Measurements from ENCODE around the gene PHPT1. TPM values are rescaled to one million over a fixed set of nuclear protein-coding genes. Genes with fewer than 3 reads are reported as not detected.

Gene PHPT1
- total and polyA plus RNA-seq, 2 donors (not counting 1 experiment from before 2014, with no cell fraction given) = 99.6 to 190 TPM

DNA sequence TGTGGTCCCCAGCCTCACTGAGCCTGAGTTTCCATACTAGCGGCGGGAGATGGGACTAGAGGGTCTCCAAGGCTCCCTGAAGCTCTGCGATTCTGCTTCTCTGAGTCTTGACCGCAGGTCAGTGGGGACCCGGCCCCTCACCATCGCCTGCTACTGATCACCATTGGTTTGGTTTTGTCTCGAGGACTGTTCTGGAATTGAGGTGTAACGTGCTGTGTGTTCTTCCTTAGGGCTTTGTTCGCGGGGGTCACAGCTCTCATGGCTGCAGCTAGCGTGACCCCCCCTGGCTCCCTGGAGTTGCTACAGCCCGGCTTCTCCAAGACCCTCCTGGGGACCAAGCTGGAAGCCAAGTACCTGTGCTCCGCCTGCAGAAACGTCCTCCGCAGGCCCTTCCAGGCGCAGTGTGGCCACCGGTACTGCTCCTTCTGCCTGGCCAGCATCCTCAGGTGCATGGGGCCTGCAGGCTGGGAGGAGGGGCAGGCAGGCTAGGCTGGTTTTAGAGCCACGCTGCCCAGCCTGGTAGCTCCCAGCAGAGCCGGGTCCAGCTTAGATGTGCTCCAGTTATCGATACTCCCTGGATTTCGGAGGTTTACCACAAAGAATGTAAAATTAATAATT, 49.4 kb downstream of the PHPT1 start:
- no peak for DNase-seq (ENCODE audit: low read depth in 2 of 2)
- peaks cover 14% of the 10 kb centered on the region for H3K4me1 ChIP-seq (ENCODE audit: control insufficient read depth, extremely low read depth, insufficient read depth, low read length)
- no peak overlapping the region for H3K4me2 ChIP-seq (ENCODE audit: extremely low read depth, insufficient read depth, low read length)
- H3K36me3 ChIP-seq (ENCODE audit: control insufficient read depth, insufficient read depth, low read length) = peaks cover 7% of the 10 kb centered on the region
- peaks cover 4% of the 10 kb centered on the region for H3K79me2 ChIP-seq (ENCODE audit: control insufficient read depth, insufficient read depth, low read length)
- no peak overlapping the region for H3K9ac ChIP-seq (ENCODE audit: insufficient read depth, low read length)
- H3K4me3 ChIP-seq (replicated peaks in 1 of 4; ENCODE audit: control extremely low read depth in 1 of 4, insufficient read depth in 1 of 4, low read depth in 3 of 4, low read length in 4 of 4) = no peak overlapping the region
- no peaks in the 10 kb centered on the region for H3K9me3 ChIP-seq (ENCODE audit: control insufficient read depth, insufficient read depth, low read depth, low read length)
- TF ChIP-seq, protein P1, sequence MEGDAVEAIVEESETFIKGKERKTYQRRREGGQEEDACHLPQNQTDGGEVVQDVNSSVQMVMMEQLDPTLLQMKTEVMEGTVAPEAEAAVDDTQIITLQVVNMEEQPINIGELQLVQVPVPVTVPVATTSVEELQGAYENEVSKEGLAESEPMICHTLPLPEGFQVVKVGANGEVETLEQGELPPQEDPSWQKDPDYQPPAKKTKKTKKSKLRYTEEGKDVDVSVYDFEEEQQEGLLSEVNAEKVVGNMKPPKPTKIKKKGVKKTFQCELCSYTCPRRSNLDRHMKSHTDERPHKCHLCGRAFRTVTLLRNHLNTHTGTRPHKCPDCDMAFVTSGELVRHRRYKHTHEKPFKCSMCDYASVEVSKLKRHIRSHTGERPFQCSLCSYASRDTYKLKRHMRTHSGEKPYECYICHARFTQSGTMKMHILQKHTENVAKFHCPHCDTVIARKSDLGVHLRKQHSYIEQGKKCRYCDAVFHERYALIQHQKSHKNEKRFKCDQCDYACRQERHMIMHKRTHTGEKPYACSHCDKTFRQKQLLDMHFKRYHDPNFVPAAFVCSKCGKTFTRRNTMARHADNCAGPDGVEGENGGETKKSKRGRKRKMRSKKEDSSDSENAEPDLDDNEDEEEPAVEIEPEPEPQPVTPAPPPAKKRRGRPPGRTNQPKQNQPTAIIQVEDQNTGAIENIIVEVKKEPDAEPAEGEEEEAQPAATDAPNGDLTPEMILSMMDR (conservative IDR thresholded peaks at IDR 0.05 in 1 of 2, IDR thresholded peaks at IDR 0.05 in 1 of 2; ENCODE audit: low read depth in 1 of 2, low read length in 2 of 2) = no peak
- no peak for TF ChIP-seq EZH2 (IDR thresholded peaks at IDR 0.05; ENCODE audit: low read length, missing control alignments)
- no peak overlapping the region for H3K27ac ChIP-seq (ENCODE audit: insufficient read depth, low read length)
- no peaks in the 10 kb centered on the region for H3K27me3 ChIP-seq (ENCODE audit: control insufficient read depth, insufficient read depth, low read length)
- no peak overlapping the region for H2AFZ ChIP-seq (ENCODE audit: low read length)
- H4K20me1 ChIP-seq (ENCODE audit: control insufficient read depth, extremely low read depth, insufficient read depth, low read length) = no peaks in the 10 kb centered on the region

GRCh38 chr9:136899196-136899595, 50.0 kb downstream of the PHPT1 start:
- Histone ChIP-seq H3K79me2 (ENCODE audit: control insufficient read depth, insufficient read depth, low read length) (peaks cover 4% of the 10 kb centered on the region), H3K36me3 (ENCODE audit: control insufficient read depth, insufficient read depth, low read length) (peaks cover 7% of the 10 kb centered on the region)
- DNase-seq (ENCODE audit: low read depth in 2 of 2) = no peak

DNA sequence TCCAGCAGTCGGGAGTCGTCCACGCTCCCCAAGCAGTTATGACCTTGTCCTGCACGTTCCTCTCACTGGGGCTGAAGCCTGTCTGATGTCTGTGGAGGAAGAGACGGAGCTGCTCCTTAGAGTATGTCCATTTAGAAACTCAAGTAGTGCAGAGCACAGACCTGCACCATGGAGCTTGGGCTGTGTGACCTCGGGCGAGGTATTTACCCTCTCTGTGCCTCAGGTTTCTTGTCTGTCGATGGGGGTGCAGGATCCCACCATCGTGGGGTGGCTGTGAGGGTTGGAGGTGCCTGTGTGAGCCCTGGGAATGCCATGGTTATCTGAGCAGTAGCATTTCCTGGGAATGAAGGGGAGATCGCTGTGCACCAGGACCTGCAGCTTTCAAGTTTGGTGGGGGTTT, 51.3 kb downstream of the PHPT1 start:
- H3K9me3 ChIP-seq (ENCODE audit: control insufficient read depth, insufficient read depth, low read depth, low read length) = no peaks in the 10 kb centered on the region
- no peaks in the 10 kb centered on the region for H4K20me1 ChIP-seq (ENCODE audit: control insufficient read depth, extremely low read depth, insufficient read depth, low read length)
- H3K4me2 ChIP-seq (ENCODE audit: extremely low read depth, insufficient read depth, low read length) = no peak overlapping the region
- H2AFZ ChIP-seq (ENCODE audit: low read length) = no peak overlapping the region
- no peaks in the 10 kb centered on the region for H3K27me3 ChIP-seq (ENCODE audit: control insufficient read depth, insufficient read depth, low read length)
- no peak overlapping the region for H3K27ac ChIP-seq (ENCODE audit: insufficient read depth, low read length)
- no peak overlapping the region for H3K4me3 ChIP-seq (replicated peaks in 1 of 4; ENCODE audit: control extremely low read depth in 1 of 4, insufficient read depth in 1 of 4, low read depth in 3 of 4, low read length in 4 of 4)
- H3K36me3 ChIP-seq (ENCODE audit: control insufficient read depth, insufficient read depth, low read length) = peaks cover 5% of the 10 kb centered on the region
- no peaks in the 10 kb centered on the region for H3K79me2 ChIP-seq (ENCODE audit: control insufficient read depth, insufficient read depth, low read length)
- no peak overlapping the region for H3K9ac ChIP-seq (ENCODE audit: insufficient read depth, low read length)
- peaks cover 14% of the 10 kb centered on the region for H3K4me1 ChIP-seq (ENCODE audit: control insufficient read depth, extremely low read depth, insufficient read depth, low read length)
- DNase-seq (ENCODE audit: low read depth in 2 of 2) = no peak
- no peak for TF ChIP-seq EZH2 (IDR thresholded peaks at IDR 0.05; ENCODE audit: low read length, missing control alignments)
- TF ChIP-seq, protein P1 (conservative IDR thresholded peaks at IDR 0.05 in 1 of 2, IDR thresholded peaks at IDR 0.05 in 1 of 2; ENCODE audit: low read depth in 1 of 2, low read length in 2 of 2) = no peak

More at GRCh38 chr9:136899196-136899595, 50.0 kb downstream of the PHPT1 start:
- Histone ChIP-seq H3K27ac (ENCODE audit: insufficient read depth, low read length) (no peak overlapping the region), H3K9ac (ENCODE audit: insufficient read depth, low read length) (no peak overlapping the region), H3K4me2 (ENCODE audit: extremely low read depth, insufficient read depth, low read length) (no peak overlapping the region), H2AFZ (ENCODE audit: low read length) (no peak overlapping the region), H3K27me3 (ENCODE audit: control insufficient read depth, insufficient read depth, low read length) (no peaks in the 10 kb centered on the region), H3K9me3 (ENCODE audit: control insufficient read depth, insufficient read depth, low read depth, low read length) (no peaks in the 10 kb centered on the region), H3K4me3 (replicated peaks in 1 of 4; ENCODE audit: control extremely low read depth in 1 of 4, insufficient read depth in 1 of 4, low read depth in 3 of 4, low read length in 4 of 4) (no peak overlapping the region), H3K4me1 (ENCODE audit: control insufficient read depth, extremely low read depth, insufficient read depth, low read length) (peaks cover 14% of the 10 kb centered on the region), H4K20me1 (ENCODE audit: control insufficient read depth, extremely low read depth, insufficient read depth, low read length) (no peaks in the 10 kb centered on the region)
- no peak for TF ChIP-seq EZH2 (IDR thresholded peaks at IDR 0.05; ENCODE audit: low read length, missing control alignments)
- TF ChIP-seq, protein P1 (conservative IDR thresholded peaks at IDR 0.05 in 1 of 2, IDR thresholded peaks at IDR 0.05 in 1 of 2; ENCODE audit: low read depth in 1 of 2, low read length in 2 of 2) = no peak

Other genes with a start within 250 kb of the PHPT1 start
- 6.2 and 7.9 TPM in 2 replicates for gene EGFL7, start 186.5 kb upstream of the PHPT1 start, total RNA-seq
- gene EGFL7, start 186.5 kb upstream of the PHPT1 start, polyA plus RNA-seq = 2.5 and 4.2 TPM in 2 replicates
- gene AGPAT2, start 162.0 kb upstream of the PHPT1 start, total RNA-seq = 31.8 and 43.3 TPM in 2 replicates
- 24.9 and 25.1 TPM in 2 replicates for gene AGPAT2, start 162.0 kb upstream of the PHPT1 start, polyA plus RNA-seq
- gene DIPK1B, start 136.8 kb upstream of the PHPT1 start, total RNA-seq = 0.33 and 0.77 TPM in 2 replicates
- gene DIPK1B, start 136.8 kb upstream of the PHPT1 start, polyA plus RNA-seq = 0.16 and 0.34 TPM in 2 replicates
- not detected in 2 replicates for gene LCN10, start 106.5 kb upstream of the PHPT1 start, total RNA-seq
- gene LCN10, start 106.5 kb upstream of the PHPT1 start, polyA plus RNA-seq = not detected in 2 replicates
- not detected in 2 replicates for gene LCN6, start 100.9 kb upstream of the PHPT1 start, total RNA-seq
- not detected in 2 replicates for gene LCN6, start 100.9 kb upstream of the PHPT1 start, polyA plus RNA-seq
- not detected in 2 replicates for gene LCN8, start 91.2 kb upstream of the PHPT1 start, total RNA-seq
- gene LCN8, start 91.2 kb upstream of the PHPT1 start, polyA plus RNA-seq = not detected in 2 replicates
- gene LCN15, start 84.9 kb upstream of the PHPT1 start, total RNA-seq = not detected in 2 replicates
- gene LCN15, start 84.9 kb upstream of the PHPT1 start, polyA plus RNA-seq = not detected in 2 replicates
- 40.1 and 56.5 TPM in 2 replicates for gene TMEM141, start 58.1 kb upstream of the PHPT1 start, total RNA-seq
- gene TMEM141, start 58.1 kb upstream of the PHPT1 start, polyA plus RNA-seq = 43.3 and 53.4 TPM in 2 replicates
- 0.99 and 1.0 TPM in 2 replicates for gene CCDC183, start 53.1 kb upstream of the PHPT1 start, total RNA-seq
- 0.05 and 0.35 TPM in 2 replicates for gene CCDC183, start 53.1 kb upstream of the PHPT1 start, polyA plus RNA-seq
- 55.0 and 59.6 TPM in 2 replicates for gene RABL6, start 41.5 kb upstream of the PHPT1 start, total RNA-seq
- 36.8 and 56.7 TPM in 2 replicates for gene RABL6, start 41.5 kb upstream of the PHPT1 start, polyA plus RNA-seq
- 1.7 and 1.8 TPM in 2 replicates for gene AJM1, start 6.9 kb upstream of the PHPT1 start, total RNA-seq
- 0.15 and 0.19 TPM in 2 replicates for gene AJM1, start 6.9 kb upstream of the PHPT1 start, polyA plus RNA-seq
- gene MAMDC4, start 2.9 kb downstream of the PHPT1 start, total RNA-seq = 3.3 and 4.6 TPM in 2 replicates
- 0.30 and 0.37 TPM in 2 replicates for gene MAMDC4, start 2.9 kb downstream of the PHPT1 start, polyA plus RNA-seq
- 279 and 317 TPM in 2 replicates for gene EDF1, start 16.9 kb downstream of the PHPT1 start, total RNA-seq
- gene EDF1, start 16.9 kb downstream of the PHPT1 start, polyA plus RNA-seq = 309 and 387 TPM in 2 replicates
- gene TRAF2, start 37.1 kb downstream of the PHPT1 start, total RNA-seq = 8.0 and 8.4 TPM in 2 replicates
- gene TRAF2, start 37.1 kb downstream of the PHPT1 start, polyA plus RNA-seq = 3.7 and 4.3 TPM in 2 replicates
- gene FBXW5, start 95.3 kb downstream of the PHPT1 start, total RNA-seq = 136 and 166 TPM in 2 replicates
- 31.3 and 39.9 TPM in 2 replicates for gene FBXW5, start 95.3 kb downstream of the PHPT1 start, polyA plus RNA-seq
- gene C8G, start 95.8 kb downstream of the PHPT1 start, total RNA-seq = 1.2 TPM in 1 of 2 replicates, not detected in the other
- 0.40 TPM in 1 of 2 replicates, not detected in the other for gene C8G, start 95.8 kb downstream of the PHPT1 start, polyA plus RNA-seq
- gene LCN12, start 102.9 kb downstream of the PHPT1 start, total RNA-seq = 0.17 TPM in 1 of 2 replicates, not detected in the other
- 0.02 TPM in 1 of 2 replicates, not detected in the other for gene LCN12, start 102.9 kb downstream of the PHPT1 start, polyA plus RNA-seq
- 89.9 and 90.3 TPM in 2 replicates for gene PTGDS, start 128.1 kb downstream of the PHPT1 start, total RNA-seq
- 2.0 and 4.9 TPM in 2 replicates for gene PTGDS, start 128.1 kb downstream of the PHPT1 start, polyA plus RNA-seq
- 3.3 and 6.3 TPM in 2 replicates for gene LCNL1, start 133.6 kb downstream of the PHPT1 start, total RNA-seq
- 0.75 and 1.4 TPM in 2 replicates for gene LCNL1, start 133.6 kb downstream of the PHPT1 start, polyA plus RNA-seq
- gene PAXX, start 143.0 kb downstream of the PHPT1 start, total RNA-seq = 13.7 and 14.9 TPM in 2 replicates
- gene PAXX, start 143.0 kb downstream of the PHPT1 start, polyA plus RNA-seq = 6.1 and 9.9 TPM in 2 replicates
- gene CLIC3, start 147.2 kb downstream of the PHPT1 start, total RNA-seq = 1.3 and 3.5 TPM in 2 replicates
- gene CLIC3, start 147.2 kb downstream of the PHPT1 start, polyA plus RNA-seq = 0.98 and 1.5 TPM in 2 replicates
- gene ABCA2, start 178.8 kb downstream of the PHPT1 start, total RNA-seq = 13.9 and 21.8 TPM in 2 replicates
- 8.5 and 13.4 TPM in 2 replicates for gene ABCA2, start 178.8 kb downstream of the PHPT1 start, polyA plus RNA-seq
- gene FUT7, start 182.7 kb downstream of the PHPT1 start, total RNA-seq = not detected in 2 replicates
- not detected in 2 replicates for gene FUT7, start 182.7 kb downstream of the PHPT1 start, polyA plus RNA-seq
- gene NPDC1, start 196.8 kb downstream of the PHPT1 start, total RNA-seq = 10.5 and 15.7 TPM in 2 replicates
- 9.0 and 12.1 TPM in 2 replicates for gene NPDC1, start 196.8 kb downstream of the PHPT1 start, polyA plus RNA-seq
- under 0.01 TPM in 2 replicates for gene ENTPD2, start 204.7 kb downstream of the PHPT1 start, total RNA-seq
- not detected in 2 replicates for gene ENTPD2, start 204.7 kb downstream of the PHPT1 start, polyA plus RNA-seq
- 0.26 and 2.8 TPM in 2 replicates for gene SAPCD2, start 221.1 kb downstream of the PHPT1 start, total RNA-seq
- 0.85 and 2.7 TPM in 2 replicates for gene SAPCD2, start 221.1 kb downstream of the PHPT1 start, polyA plus RNA-seq
- 15.7 and 21.1 TPM in 2 replicates for gene UAP1L1, start 228.1 kb downstream of the PHPT1 start, total RNA-seq
- 16.4 and 17.9 TPM in 2 replicates for gene UAP1L1, start 228.1 kb downstream of the PHPT1 start, polyA plus RNA-seq
- gene MAN1B1, start 237.6 kb downstream of the PHPT1 start, total RNA-seq = 63.2 and 96.6 TPM in 2 replicates
- gene MAN1B1, start 237.6 kb downstream of the PHPT1 start, polyA plus RNA-seq = 43.0 and 45.5 TPM in 2 replicates